GM12878 (cell line): ENCODE results near the gene SPRR3. TPM values are rescaled to one million over a fixed set of nuclear protein-coding genes. Genes with fewer than 3 reads are reported as not detected.
A peak's percentile ranks its signal among the peaks of the same experiment; 100 is the strongest.

Experiments used
- E2F8 ChIP-seq: fragments of 450-650 bp; IDR thresholded peaks from 2 replicates; pipeline ENCODE4 v1.6.1; 2018; ENCODE audit warnings: mild to moderate bottlenecking, low read depth, moderate library complexity; ENCODE audit not compliant: partially characterized antibody
- KLF5 ChIP-seq: fragments of 450-650 bp; IDR thresholded peaks from 2 replicates; pipeline ENCODE4 v1.6.1; 2014; ENCODE audit warnings: mild to moderate bottlenecking; ENCODE audit not compliant: partially characterized antibody
- MEF2B ChIP-seq: fragments of 450-650 bp; IDR thresholded peaks from 2 replicates; pipeline ENCODE4 v1.6.1; 2018; ENCODE audit warnings: mild to moderate bottlenecking, moderate library complexity; ENCODE audit not compliant: partially characterized antibody, poor library complexity, severe bottlenecking
- MLLT1 ChIP-seq: fragments of 450-650 bp; IDR thresholded peaks from 2 replicates; pipeline ENCODE4 v1.6.1; 2016; ENCODE audit warnings: mild to moderate bottlenecking
- MXI1 ChIP-seq: fragments of 150-350 bp; IDR thresholded peaks from 2 replicates; pipeline ENCODE4 v1.6.1; 2011; ENCODE audit warnings: low read depth, mild to moderate bottlenecking, inconsistent platforms, low read length, improper control_type of control experiment
- NFIC ChIP-seq: IDR thresholded peaks from 2 replicates; pipeline ENCODE4 v1.6.1; 2012; ENCODE audit warnings: low read depth, mild to moderate bottlenecking, inconsistent platforms, low read length, moderate library complexity
- NR2C2 ChIP-seq: IDR thresholded peaks from 2 replicates; pipeline ENCODE4 v1.6.1; 2011; ENCODE audit warnings: borderline replicate concordance, low read depth; ENCODE audit not compliant: control insufficient read depth, insufficient read length
- PBX3 ChIP-seq: IDR thresholded peaks from 2 replicates; pipeline ENCODE4 v1.6.1; 2011; ENCODE audit warnings: mild to moderate bottlenecking, low read depth, low read length, moderate library complexity; ENCODE audit not compliant: insufficient replicate concordance
- RCOR1 ChIP-seq: conservative IDR thresholded peaks from 2 replicates; pipeline ENCODE4 v1.6.1; 2012; ENCODE audit warnings: low read depth, low read length, improper control_type of control experiment
- SMAD1 ChIP-seq: fragments of 450-650 bp; IDR thresholded peaks from 2 replicates; pipeline ENCODE4 v1.6.1; 2018; ENCODE audit warnings: mild to moderate bottlenecking, low read depth; ENCODE audit not compliant: partially characterized antibody
- WRNIP1 ChIP-seq: IDR thresholded peaks from 2 replicates; pipeline ENCODE4 v1.6.1; 2011; ENCODE audit warnings: low read depth, low read length, improper control_type of control experiment, borderline replicate concordance
- YY1 ChIP-seq: IDR thresholded peaks from 2 replicates; pipeline ENCODE4 v1.6.1; 2011; ENCODE audit warnings: low read depth, mild to moderate bottlenecking, low read length
- ZNF274 ChIP-seq: IDR thresholded peaks from one replicate; pipeline ENCODE4 v1.8.0; 2011; ENCODE audit not compliant: insufficient read length, insufficient read depth
- polyA plus RNA-seq, 11 experiments: library from polyadenylated mRNA; depleted of rRNA in 4 of 11; unstranded in 6 of 11; stranded (reverse) in 5 of 11; fragments of >200 nt; fragmentation: Nextera tagmentation in 4 of 11; fragmentation: Illumina TruSeq in 1 of 11; extraction: Ambion mirVana in 4 of 11; extraction: Trizol in 1 of 11; gene quantifications; 1 replicate in 1 of 11; 2 replicates in 10 of 11; pipeline versions ENCODE4 v1.2.1 to v1.2.3, GENCODE V29; 2011 to 2016; ENCODE audit warnings: inconsistent platforms in 2 of 11, missing spikeins in 2 of 11, low read depth in 1 of 11
- total RNA-seq, 4 experiments: library from RNA; depleted of rRNA in 3 of 4; stranded (reverse); fragments of >200 nt in 3 of 4; fragmentation: Illumina TruSeq in 1 of 4; extraction: Trizol in 1 of 4; gene quantifications; 2 replicates each; pipeline versions ENCODE4 v1.2.1 to v1.2.3, GENCODE V29; 2013 to 2021
- TF ChIP-seq, protein P1 (sequence below): fragments of 450-650 bp; formaldehyde crosslinking; IDR thresholded peaks from 2 replicates; pipeline ENCODE4 v1.4.0; 2020; ENCODE audit warnings: mild to moderate bottlenecking, moderate library complexity
- TF ChIP-seq, protein P2 (sequence below): IDR thresholded peaks from 2 replicates; pipeline ENCODE4 v1.6.1; 2012; ENCODE audit warnings: improper control_type of control experiment, low read depth, low read length; ENCODE audit not compliant: insufficient replicate concordance

SPRR3 gene
- total and polyA plus RNA-seq, 10 of the 15 experiments (the other 5 are each of a cell fraction or from before 2014, with no cell fraction given): not detected

DNA sequence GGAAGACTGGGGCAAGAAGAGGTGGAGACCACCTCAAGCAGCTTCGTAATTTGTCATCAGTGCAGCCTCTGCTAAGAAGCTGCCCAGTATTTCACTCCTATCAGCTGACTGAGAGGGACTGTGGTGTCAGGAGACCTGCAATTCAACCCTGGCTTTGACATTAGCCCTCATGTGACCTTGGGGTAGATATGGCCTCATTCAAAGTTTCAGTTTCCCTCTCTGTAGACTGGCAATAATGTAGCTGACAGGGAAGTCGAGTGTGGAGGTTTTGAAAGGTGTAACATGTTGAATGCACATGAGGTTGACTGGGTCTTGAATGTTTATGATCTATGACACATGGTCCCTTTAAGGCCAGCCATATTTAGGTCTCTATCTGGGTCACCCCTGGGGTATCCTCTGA is 33.3 kb upstream of the SPRR3 start (continued):
- TF ChIP-seq, protein P1, sequence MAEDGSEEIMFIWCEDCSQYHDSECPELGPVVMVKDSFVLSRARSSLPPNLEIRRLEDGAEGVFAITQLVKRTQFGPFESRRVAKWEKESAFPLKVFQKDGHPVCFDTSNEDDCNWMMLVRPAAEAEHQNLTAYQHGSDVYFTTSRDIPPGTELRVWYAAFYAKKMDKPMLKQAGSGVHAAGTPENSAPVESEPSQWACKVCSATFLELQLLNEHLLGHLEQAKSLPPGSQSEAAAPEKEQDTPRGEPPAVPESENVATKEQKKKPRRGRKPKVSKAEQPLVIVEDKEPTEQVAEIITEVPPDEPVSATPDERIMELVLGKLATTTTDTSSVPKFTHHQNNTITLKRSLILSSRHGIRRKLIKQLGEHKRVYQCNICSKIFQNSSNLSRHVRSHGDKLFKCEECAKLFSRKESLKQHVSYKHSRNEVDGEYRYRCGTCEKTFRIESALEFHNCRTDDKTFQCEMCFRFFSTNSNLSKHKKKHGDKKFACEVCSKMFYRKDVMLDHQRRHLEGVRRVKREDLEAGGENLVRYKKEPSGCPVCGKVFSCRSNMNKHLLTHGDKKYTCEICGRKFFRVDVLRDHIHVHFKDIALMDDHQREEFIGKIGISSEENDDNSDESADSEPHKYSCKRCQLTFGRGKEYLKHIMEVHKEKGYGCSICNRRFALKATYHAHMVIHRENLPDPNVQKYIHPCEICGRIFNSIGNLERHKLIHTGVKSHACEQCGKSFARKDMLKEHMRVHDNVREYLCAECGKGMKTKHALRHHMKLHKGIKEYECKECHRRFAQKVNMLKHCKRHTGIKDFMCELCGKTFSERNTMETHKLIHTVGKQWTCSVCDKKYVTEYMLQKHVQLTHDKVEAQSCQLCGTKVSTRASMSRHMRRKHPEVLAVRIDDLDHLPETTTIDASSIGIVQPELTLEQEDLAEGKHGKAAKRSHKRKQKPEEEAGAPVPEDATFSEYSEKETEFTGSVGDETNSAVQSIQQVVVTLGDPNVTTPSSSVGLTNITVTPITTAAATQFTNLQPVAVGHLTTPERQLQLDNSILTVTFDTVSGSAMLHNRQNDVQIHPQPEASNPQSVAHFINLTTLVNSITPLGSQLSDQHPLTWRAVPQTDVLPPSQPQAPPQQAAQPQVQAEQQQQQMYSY (CRISPR knock-in tag): no peak
- TF ChIP-seq, protein P2, sequence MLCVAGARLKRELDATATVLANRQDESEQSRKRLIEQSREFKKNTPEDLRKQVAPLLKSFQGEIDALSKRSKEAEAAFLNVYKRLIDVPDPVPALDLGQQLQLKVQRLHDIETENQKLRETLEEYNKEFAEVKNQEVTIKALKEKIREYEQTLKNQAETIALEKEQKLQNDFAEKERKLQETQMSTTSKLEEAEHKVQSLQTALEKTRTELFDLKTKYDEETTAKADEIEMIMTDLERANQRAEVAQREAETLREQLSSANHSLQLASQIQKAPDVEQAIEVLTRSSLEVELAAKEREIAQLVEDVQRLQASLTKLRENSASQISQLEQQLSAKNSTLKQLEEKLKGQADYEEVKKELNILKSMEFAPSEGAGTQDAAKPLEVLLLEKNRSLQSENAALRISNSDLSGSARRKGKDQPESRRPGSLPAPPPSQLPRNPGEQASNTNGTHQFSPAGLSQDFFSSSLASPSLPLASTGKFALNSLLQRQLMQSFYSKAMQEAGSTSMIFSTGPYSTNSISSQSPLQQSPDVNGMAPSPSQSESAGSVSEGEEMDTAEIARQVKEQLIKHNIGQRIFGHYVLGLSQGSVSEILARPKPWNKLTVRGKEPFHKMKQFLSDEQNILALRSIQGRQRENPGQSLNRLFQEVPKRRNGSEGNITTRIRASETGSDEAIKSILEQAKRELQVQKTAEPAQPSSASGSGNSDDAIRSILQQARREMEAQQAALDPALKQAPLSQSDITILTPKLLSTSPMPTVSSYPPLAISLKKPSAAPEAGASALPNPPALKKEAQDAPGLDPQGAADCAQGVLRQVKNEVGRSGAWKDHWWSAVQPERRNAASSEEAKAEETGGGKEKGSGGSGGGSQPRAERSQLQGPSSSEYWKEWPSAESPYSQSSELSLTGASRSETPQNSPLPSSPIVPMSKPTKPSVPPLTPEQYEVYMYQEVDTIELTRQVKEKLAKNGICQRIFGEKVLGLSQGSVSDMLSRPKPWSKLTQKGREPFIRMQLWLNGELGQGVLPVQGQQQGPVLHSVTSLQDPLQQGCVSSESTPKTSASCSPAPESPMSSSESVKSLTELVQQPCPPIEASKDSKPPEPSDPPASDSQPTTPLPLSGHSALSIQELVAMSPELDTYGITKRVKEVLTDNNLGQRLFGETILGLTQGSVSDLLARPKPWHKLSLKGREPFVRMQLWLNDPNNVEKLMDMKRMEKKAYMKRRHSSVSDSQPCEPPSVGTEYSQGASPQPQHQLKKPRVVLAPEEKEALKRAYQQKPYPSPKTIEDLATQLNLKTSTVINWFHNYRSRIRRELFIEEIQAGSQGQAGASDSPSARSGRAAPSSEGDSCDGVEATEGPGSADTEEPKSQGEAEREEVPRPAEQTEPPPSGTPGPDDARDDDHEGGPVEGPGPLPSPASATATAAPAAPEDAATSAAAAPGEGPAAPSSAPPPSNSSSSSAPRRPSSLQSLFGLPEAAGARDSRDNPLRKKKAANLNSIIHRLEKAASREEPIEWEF: no peak
- TF ChIP-seq KLF5 (no peak), RCOR1 (no peak), E2F8 (no peak), PBX3 (no peak), WRNIP1 (no peak), NR2C2 (no peak), MXI1 (no peak), ZNF274 (no peak), SMAD1 (no peak), MEF2B (no peak), MLLT1 (no peak), NFIC (no peak), YY1 (0 out of 2 replicates have a peak, but pooled peaks have one; percentile 11)
